Subcutaneous adipose tissue (tissue), 4 donors: ENCODE results near the gene IQGAP3. TPM values are rescaled to one million over a fixed set of nuclear protein-coding genes. Genes with fewer than 3 reads are reported as not detected.

ENCODE experiments used
- total RNA-seq, 4 donors: library from RNA; depleted of rRNA; stranded (reverse); fragments of >200 nt; gene quantifications; one replicate each; pipeline ENCODE4 v1.1.0, GENCODE V29; 2016
- TF ChIP-seq, protein P1 (sequence below): fragments of 450-650 bp; IDR thresholded peaks from one replicate; pipeline ENCODE4 v1.5.1; 2016; ENCODE audit warnings: low read depth, mild to moderate bottlenecking, control low read depth, antibody characterized with exemption, moderate library complexity

The IQGAP3 gene
- total RNA-seq, 4 donors from 2014 or later, result 0.57 to 2.5 (median 2.0) TPM; not detected in 1

DNA sequence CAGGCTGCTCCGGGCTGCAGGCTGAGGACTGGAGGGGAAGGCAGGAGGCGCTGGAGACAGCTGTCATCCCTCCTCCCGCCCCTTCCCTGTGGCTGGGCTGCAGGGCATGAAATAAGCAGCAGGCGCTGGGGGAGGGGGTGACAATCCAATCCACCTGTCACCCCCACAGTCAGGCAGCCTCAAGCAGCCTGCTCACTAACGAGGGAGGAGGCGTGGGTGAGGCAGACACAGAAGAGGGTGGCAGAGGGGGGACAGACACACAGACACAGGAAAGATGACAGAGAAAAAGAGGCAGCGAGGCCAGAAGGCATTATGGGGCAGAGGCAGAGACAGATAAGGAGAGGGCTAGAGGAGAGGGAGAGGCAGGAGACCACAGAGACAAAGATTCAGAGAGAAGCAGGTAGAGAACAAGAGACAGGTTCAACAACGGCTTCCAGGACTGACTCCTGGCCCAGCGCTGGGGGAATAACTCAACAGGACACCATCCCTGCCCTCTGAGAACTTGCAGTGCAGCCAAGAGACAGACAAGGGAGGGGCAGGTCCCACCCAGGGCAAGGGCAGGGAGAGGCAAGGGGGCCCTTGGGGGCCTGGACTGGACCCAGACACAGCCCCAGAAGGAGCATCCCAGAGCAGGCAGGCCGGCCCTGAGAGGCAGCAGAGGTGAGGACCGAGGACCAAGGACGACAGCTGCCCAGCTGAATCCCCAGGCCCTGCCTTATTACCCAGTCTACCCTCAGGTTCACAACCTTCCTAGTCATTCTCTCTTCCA is 83.0 kb downstream of the IQGAP3 start:
- TF ChIP-seq, protein P1, sequence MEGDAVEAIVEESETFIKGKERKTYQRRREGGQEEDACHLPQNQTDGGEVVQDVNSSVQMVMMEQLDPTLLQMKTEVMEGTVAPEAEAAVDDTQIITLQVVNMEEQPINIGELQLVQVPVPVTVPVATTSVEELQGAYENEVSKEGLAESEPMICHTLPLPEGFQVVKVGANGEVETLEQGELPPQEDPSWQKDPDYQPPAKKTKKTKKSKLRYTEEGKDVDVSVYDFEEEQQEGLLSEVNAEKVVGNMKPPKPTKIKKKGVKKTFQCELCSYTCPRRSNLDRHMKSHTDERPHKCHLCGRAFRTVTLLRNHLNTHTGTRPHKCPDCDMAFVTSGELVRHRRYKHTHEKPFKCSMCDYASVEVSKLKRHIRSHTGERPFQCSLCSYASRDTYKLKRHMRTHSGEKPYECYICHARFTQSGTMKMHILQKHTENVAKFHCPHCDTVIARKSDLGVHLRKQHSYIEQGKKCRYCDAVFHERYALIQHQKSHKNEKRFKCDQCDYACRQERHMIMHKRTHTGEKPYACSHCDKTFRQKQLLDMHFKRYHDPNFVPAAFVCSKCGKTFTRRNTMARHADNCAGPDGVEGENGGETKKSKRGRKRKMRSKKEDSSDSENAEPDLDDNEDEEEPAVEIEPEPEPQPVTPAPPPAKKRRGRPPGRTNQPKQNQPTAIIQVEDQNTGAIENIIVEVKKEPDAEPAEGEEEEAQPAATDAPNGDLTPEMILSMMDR, result no peak

DNA sequence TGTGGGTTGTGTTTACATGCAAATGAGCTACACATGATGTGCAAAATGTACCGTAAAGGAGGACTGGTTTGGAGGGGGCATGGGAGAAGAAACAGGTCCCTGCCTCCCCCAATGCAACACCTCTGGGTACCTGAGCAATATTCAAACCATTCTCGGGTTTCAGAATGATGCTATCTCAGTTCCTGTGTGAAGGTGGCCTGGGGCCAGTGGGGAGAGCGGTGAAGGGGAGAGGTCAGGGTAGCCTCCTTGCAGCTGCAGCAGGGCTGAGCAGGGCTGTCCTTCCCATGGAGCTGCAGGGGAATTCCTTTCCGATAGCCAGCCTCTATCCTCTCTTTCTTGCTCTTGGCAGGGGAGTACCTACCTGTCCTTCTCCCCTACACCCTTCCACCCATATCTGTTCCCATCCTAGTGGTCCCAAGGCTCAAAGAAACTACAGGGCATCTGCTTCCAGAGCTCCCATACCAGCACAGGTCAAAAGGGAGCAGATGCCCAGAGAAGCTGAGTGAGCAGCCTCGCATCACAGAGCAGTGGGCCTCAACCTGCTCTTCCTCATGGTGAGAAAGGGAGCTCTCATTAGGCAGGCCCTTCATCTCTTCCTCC is 83.7 kb downstream of the IQGAP3 start:
- TF ChIP-seq, protein P1, result no peak

DNA sequence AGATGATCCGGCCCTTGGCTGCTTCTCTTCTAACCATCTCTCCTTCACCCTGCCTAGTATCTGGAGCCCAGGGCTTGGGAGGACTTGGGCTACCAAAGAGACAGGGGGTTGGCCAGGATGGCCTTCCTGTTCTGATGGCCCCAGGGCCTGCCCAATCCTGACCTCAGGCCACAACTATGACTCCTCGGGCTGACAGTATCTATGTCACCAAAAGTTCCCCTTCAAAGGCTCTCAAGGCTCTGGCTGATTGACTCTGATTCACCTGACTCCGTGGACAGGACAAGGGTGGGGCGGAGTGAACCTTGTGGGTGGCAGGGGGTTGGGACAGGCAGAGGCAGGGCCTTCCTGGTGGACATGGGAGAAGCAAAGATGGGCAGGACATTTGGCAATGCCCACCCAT is 84.5 kb downstream of the IQGAP3 start:
- TF ChIP-seq, protein P1, result no peak

DNA sequence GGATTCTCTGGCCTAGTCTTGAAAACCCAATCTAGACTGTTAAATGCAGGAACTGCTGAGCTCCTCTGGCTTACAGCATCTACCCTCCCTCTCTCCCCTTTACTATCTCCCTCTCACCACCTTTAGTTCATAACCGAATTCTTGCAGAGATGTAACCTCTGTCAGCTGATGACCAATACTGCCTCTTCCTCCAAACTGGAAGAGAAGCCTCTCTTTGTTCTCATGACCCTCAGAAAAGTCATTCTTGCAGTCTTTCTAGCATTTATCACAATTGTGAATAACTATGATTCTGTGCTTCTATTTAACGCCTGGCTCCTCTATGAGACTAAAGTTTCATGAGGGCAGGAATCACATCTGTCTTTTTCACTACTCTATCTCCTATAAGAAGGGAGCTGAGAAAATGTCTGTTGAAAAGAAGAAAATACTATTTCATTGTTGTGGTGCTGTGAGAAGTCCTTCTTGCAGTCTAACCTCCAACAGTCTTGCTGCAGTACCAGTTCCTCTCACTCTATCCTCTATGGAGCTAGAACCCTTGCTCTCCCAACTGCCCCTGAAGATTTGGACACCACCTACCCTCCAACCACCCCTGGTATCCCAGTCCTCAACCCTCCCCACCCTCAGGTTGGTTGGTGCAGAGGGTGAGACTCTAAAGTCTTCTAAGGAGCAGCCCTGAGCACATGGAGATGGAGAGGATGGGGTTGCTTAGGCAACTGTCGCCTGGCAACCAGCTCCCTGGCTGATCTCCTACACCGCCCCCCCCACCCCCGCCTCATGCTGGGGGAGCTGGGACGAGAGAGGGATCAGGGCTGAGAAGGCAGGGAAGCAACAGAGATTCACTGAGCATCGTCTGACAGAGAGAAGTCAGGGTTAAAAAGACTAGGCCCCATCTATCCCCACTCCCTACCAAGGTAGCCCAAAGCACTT is 85.7 kb downstream of the IQGAP3 start:
- TF ChIP-seq, protein P1, result no peak

DNA sequence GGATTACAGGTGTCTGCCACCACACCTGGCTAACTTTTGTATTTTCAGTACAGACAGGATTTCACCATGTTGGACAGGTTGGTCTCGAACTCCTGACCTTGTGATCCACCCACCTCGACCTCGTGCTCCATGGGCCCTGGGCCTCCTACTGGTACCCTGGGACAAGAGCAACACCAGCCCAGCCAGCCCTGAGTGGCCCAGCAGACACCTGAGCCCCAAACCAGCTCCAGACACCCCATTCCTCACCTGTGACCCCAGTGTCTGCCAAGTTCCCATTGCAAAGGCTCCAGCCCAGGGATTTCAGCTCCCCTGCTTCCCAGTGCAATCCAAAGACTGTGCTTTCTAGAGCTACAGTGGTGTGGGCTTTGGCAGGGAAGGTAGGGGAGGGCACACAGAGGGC is 86.4 kb downstream of the IQGAP3 start:
- TF ChIP-seq, protein P1, result no peak

DNA sequence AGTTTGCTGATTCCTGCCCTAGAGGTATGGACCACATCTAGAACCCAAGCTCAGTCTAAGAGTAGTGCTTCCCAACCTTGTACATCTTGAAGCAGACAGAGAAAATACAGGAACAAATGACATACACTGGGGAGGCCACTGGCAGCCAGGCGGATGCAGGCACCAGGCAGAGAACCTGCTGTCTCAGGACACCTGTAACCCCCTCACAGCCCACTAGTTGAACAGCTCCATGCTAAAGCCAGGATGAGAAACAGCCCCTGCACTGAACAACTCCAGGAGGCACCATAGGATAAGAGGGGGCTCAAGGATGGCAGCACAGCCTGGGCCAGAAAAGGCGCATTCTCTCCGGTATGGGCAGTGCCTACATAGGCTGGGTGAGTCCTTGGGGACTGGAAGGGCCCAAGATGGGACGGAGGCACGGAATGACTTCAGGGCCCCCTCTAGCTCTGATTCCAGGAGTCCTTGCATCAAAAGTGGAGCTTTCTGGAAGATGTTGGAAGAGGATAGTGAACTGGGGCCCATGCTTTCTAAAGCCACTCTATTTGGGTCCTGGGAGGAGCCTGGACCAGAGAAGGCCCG is 87.8 kb downstream of the IQGAP3 start:
- TF ChIP-seq, protein P1, result no peak

DNA sequence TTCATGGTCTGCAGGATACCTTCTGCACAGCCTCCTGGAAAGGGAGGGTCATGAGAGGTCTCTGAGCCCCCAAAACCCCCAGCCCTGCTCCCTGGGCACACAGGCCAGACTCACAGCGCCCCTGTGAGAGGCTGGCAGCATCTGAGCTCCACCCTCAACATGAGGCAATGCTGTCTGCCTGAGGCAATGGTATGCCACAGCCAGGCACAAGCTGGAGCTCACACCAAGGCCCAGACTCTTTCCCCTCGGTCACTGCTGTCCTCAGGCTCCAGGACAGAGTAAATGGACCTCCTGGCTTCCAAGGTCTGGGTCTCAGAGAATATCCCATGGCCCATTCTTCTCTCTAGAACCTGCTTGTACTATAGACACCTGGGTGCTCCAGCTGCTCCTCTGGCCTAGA is 89.0 kb downstream of the IQGAP3 start:
- TF ChIP-seq, protein P1, result no peak
